GM12878 (cell line): ENCODE measurements around the gene OFD1. TPM values are rescaled to one million over a fixed set of nuclear protein-coding genes. Genes with fewer than 3 reads are reported as not detected.
A peak's percentile ranks its signal among the peaks of the same experiment; 100 is the strongest.

Experiments used
- ATAC-seq: fragments of 200-7000 bp; cut with Tn5 transposase; 3 replicates; pipeline ENCODE4 v1.9.1; 2020; ENCODE audit warnings: mild to moderate bottlenecking, moderate library complexity
- BruUV-seq: library from RNA; stranded (reverse); fragments of 400-500 nt; replicated peaks from 2 replicates; lab custom pipeline; 2021; lab: Mats Ljungman, UMichigan
- CTCF ChIA-PET: fragments of 300-600 bp; sonication (Branson Sonifier 250); formaldehyde crosslinking; extraction: SDS; loops from one replicate; lab custom pipeline; 2021; ENCODE audit warnings: inconsistent platforms; lab: Yijun Ruan, JAX
- POLR2A ChIA-PET: fragments of 350-600 bp; formaldehyde crosslinking; extraction: SDS; loops from one replicate; lab custom pipeline; 2021; ENCODE audit warnings: inconsistent platforms; lab: Charles Lee
- RAD21 ChIA-PET: fragments of 300-600 bp; sonication (Branson Sonifier 250); formaldehyde crosslinking; loops from one replicate; lab custom pipeline; 2023; ENCODE audit warnings: antibody characterized with exemption; ENCODE audit not compliant: unreplicated experiment; lab: Charles Lee
- SMC1A ChIA-PET: fragments of 300-600 bp; sonication (Branson Sonifier 250); formaldehyde crosslinking; loops from one replicate; lab custom pipeline; 2023; ENCODE audit not compliant: unreplicated experiment, uncharacterized antibody; lab: Charles Lee
- DNase-seq: peaks from one replicate; pipeline ENCODE4 v3.0.0-alpha.2; 2011; ENCODE audit warnings: low read depth, low spot score
- FAIRE-seq: peaks from 3 replicates; lab custom pipeline; 2011; peaks lifted over from hg19 to GRCh38; lab: Jason Lieb, UNC
- H2AFZ ChIP-seq: 2 replicates; pipeline ENCODE4 v1.6.0; 2011; ENCODE audit warnings: low read depth, low read length, control low read depth; ENCODE audit not compliant: control insufficient read depth
- H3K27ac ChIP-seq: 2 replicates; pipeline ENCODE4 v1.5.1; 2011; ENCODE audit warnings: control low read depth; ENCODE audit not compliant: control insufficient read depth, insufficient read depth
- H3K27me3 ChIP-seq, 2 experiments: replicated peaks in 1 of 2; 2 replicates each; pipeline versions ENCODE4 v1.6.0 to v1.6.1; 2011; ENCODE audit warnings: low read length in 1 of 2; ENCODE audit not compliant: control insufficient read depth in 2 of 2, insufficient read depth in 2 of 2
- H3K36me3 ChIP-seq, 2 experiments: 2 replicates each; pipeline ENCODE4 v1.5.1; 2011; ENCODE audit warnings: low read length in 1 of 2; ENCODE audit not compliant: control insufficient read depth in 2 of 2, insufficient read depth in 2 of 2
- H3K4me1 ChIP-seq: 2 replicates; pipeline ENCODE4 v1.6.1; 2011; ENCODE audit warnings: mild to moderate bottlenecking, low read length, moderate library complexity, mixed read lengths; ENCODE audit not compliant: control insufficient read depth, insufficient read depth
- H3K4me2 ChIP-seq: 2 replicates; pipeline ENCODE4 v1.6.0; 2011; ENCODE audit warnings: control low read depth; ENCODE audit not compliant: control insufficient read depth, insufficient read depth
- H3K4me3 ChIP-seq: fragments of 200-600 bp; sonication (generic); 2 replicates; pipeline ENCODE4 v1.5.1; 2016
- H3K79me2 ChIP-seq: 2 replicates; pipeline ENCODE4 v1.6.0; 2011; ENCODE audit warnings: low read length; ENCODE audit not compliant: control insufficient read depth, insufficient read depth
- H3K9ac ChIP-seq: 2 replicates; pipeline ENCODE4 v1.8.0; 2011; ENCODE audit warnings: low read length, control low read depth, mixed read lengths; ENCODE audit not compliant: control insufficient read depth, insufficient read depth
- H3K9me3 ChIP-seq: replicated peaks from 3 replicates; pipeline ENCODE4 v1.5.1; 2011; ENCODE audit warnings: mild to moderate bottlenecking, low read length; ENCODE audit not compliant: control insufficient read depth, insufficient read depth
- H4K20me1 ChIP-seq: 2 replicates; pipeline ENCODE4 v1.6.0; 2011; ENCODE audit not compliant: control insufficient read depth, insufficient read depth
- CHD4 ChIP-seq: fragments of 200-600 bp; sonication (generic); IDR thresholded peaks from 2 replicates; pipeline ENCODE4 v1.6.1; 2016; ENCODE audit warnings: mild to moderate bottlenecking
- DPF2 ChIP-seq: fragments of 450-650 bp; IDR thresholded peaks from 2 replicates; pipeline ENCODE4 v1.6.1; 2017; ENCODE audit warnings: mild to moderate bottlenecking
- EP300 ChIP-seq, 2 experiments: fragments of 150-350 bp in 1 of 2; IDR thresholded peaks; 2 replicates each; pipeline ENCODE4 v1.6.1; 2011 to 2012; ENCODE audit warnings: low read depth in 2 of 2, low read length in 2 of 2, borderline replicate concordance in 1 of 2, improper control_type of control experiment in 1 of 2, inconsistent platforms in 1 of 2; ENCODE audit not compliant: control insufficient read depth in 1 of 2
- IKZF2 ChIP-seq, 2 experiments: fragments of 450-650 bp; IDR thresholded peaks; 2 replicates each; pipeline ENCODE4 v1.6.1; 2017; ENCODE audit warnings: mild to moderate bottlenecking in 2 of 2, moderate library complexity in 2 of 2
- MEF2B ChIP-seq: fragments of 450-650 bp; IDR thresholded peaks from 2 replicates; pipeline ENCODE4 v1.6.1; 2018; ENCODE audit warnings: mild to moderate bottlenecking, moderate library complexity; ENCODE audit not compliant: partially characterized antibody, poor library complexity, severe bottlenecking
- MLLT1 ChIP-seq: fragments of 450-650 bp; IDR thresholded peaks from 2 replicates; pipeline ENCODE4 v1.6.1; 2016; ENCODE audit warnings: mild to moderate bottlenecking
- POLR2AphosphoS2 ChIP-seq: IDR thresholded peaks from 2 replicates; pipeline ENCODE4 v1.6.1; 2011; ENCODE audit warnings: low read depth, mild to moderate bottlenecking, low read length, improper control_type of control experiment, moderate library complexity
- POLR2AphosphoS5 ChIP-seq: IDR thresholded peaks from 2 replicates; pipeline ENCODE4 v1.6.1; 2011; ENCODE audit warnings: mild to moderate bottlenecking, low read length, inconsistent platforms
- WGBS: methylation state at CpG from one replicate; pipeline ENCODE4 v1.1.6; 2016; ENCODE audit warnings: low lambda C conversion rate; ENCODE audit not compliant: insufficient replicate concordance, insufficient coverage; ENCODE audit errors: missing lambda C conversion rate; 5-methylcytosine and 5-hydroxymethylcytosine counted together
- in situ Hi-C: fragments of 300-500 bp; cut with MboI; formaldehyde crosslinking; loops from 9 replicates; pipeline ENCODE4 v1.14.3; 2018; ENCODE audit warnings: mixed read lengths
- intact Hi-C: fragments of 100-400 bp; cut with micrococcal nuclease; formaldehyde crosslinking; loops from one replicate; pipeline ENCODE4 v1.14.2; 2022; ENCODE audit not compliant: unreplicated experiment
- polyA plus RNA-seq, 11 experiments: library from polyadenylated mRNA; depleted of rRNA in 4 of 11; unstranded in 6 of 11; stranded (reverse) in 5 of 11; fragments of >200 nt; fragmentation: Nextera tagmentation in 4 of 11; fragmentation: Illumina TruSeq in 1 of 11; extraction: Ambion mirVana in 4 of 11; extraction: Trizol in 1 of 11; gene quantifications; 1 replicate in 1 of 11; 2 replicates in 10 of 11; pipeline versions ENCODE4 v1.2.1 to v1.2.3, GENCODE V29; 2011 to 2016; ENCODE audit warnings: inconsistent platforms in 2 of 11, missing spikeins in 2 of 11, low read depth in 1 of 11
- total RNA-seq, 4 experiments: library from RNA; depleted of rRNA in 3 of 4; stranded (reverse); fragments of >200 nt in 3 of 4; fragmentation: Illumina TruSeq in 1 of 4; extraction: Trizol in 1 of 4; gene quantifications; 2 replicates each; pipeline versions ENCODE4 v1.2.1 to v1.2.3, GENCODE V29; 2013 to 2021

The OFD1 gene
- total and polyA plus RNA-seq, 10 of the 15 experiments (the other 5 are each of a cell fraction or from before 2014, with no cell fraction given): 22.4 to 77.2 (median 34.1) TPM

- DNase-seq (no peak), ATAC-seq (no peak), FAIRE-seq (no peak)
- peak overlapping the region; percentile 66 for H3K4me3 ChIP-seq
- ChIA-PET CTCF (interaction anchor here (1.3 to 10.2 kb wide), 5 partner anchors 23 to 63 kb away, joined by 3 to 89 read pairs (median 10); partner anchors contain the start of genes OFD1 and TRAPPC2), SMC1A (interaction anchor here (1.0 to 13.8 kb wide), 8 partner anchors 16 to 65 kb away, joined by 3 to 198 read pairs (median 60); partner anchors contain the start of genes OFD1 and TRAPPC2), RAD21 (interaction anchor here (1.4 to 11.4 kb wide), 10 partner anchors 22 to 606 kb away, joined by 3 to 201 read pairs (median 23); partner anchors contain the start of genes OFD1, TCEANC and TRAPPC2), POLR2A (interaction anchor here (0.8 to 10.2 kb wide), 6 partner anchors 22 to 69 kb away, joined by 3 to 130 read pairs (median 6); partner anchors contain the start of genes OFD1 and TRAPPC2)
- peaks cover 89% of the 10 kb centered on the region for H3K79me2 ChIP-seq
- no peaks in the 10 kb centered on the region; the same call in 2 of the 3 replicates for H3K9me3 ChIP-seq
- peak overlapping the region; percentile 67 for H3K9ac ChIP-seq
- H3K27me3 ChIP-seq: no peaks in the 10 kb centered on the region
- no peak overlapping the region for H2AFZ ChIP-seq
- 0 out of 2 replicates have a peak, but pooled peaks cover 2% of the 10 kb centered on the region for H4K20me1 ChIP-seq
- peak overlapping the region; percentile 78 for H3K4me2 ChIP-seq
- TF ChIP-seq POLR2AphosphoS5 (no peak), POLR2AphosphoS2 (0 out of 2 replicates have a peak, but pooled peaks have one; percentile 43)
- no peaks in the 10 kb centered on the region; a peak in 1 of 4 replicates for H3K36me3 ChIP-seq
- 30% methylated on average over 5 of the region's 5 CpGs for WGBS
- peak overlapping the region; percentile 69 for H3K27ac ChIP-seq
- no TSS peak for BruUV-seq
- H3K4me1 ChIP-seq: peaks cover 24% of the 10 kb centered on the region
- in situ Hi-C loops (no loop called here), intact Hi-C loops (loop anchor here (1.0 to 10.0 kb wide), 2 partner anchors 34 to 738 kb away; no protein-coding TSS in a partner anchor)
Measured at GRCh38 chrX:13692771-13693231, 41.7 kb upstream of the OFD1 start.

GRCh38 chrX:13693341-13693961 is 41.1 kb upstream of the OFD1 start:
- Histone ChIP-seq H2AFZ (no peak overlapping the region), H3K4me3 (peak overlapping the region; percentile 66), H3K9me3 (no peaks in the 10 kb centered on the region; the same call in 2 of the 3 replicates), H3K27me3 (no peaks in the 10 kb centered on the region), H3K4me1 (peaks cover 27% of the 10 kb centered on the region), H3K27ac (peak overlapping the region; percentile 69), H3K36me3 (no peaks in the 10 kb centered on the region; a peak in 1 of 4 replicates), H3K79me2 (peaks cover 95% of the 10 kb centered on the region), H3K9ac (peak overlapping the region; percentile 67), H4K20me1 (0 out of 2 replicates have a peak, but pooled peaks cover 2% of the 10 kb centered on the region), H3K4me2 (peak overlapping the region; percentile 78)
- ATAC-seq: peak; percentile 14
- ChIA-PET SMC1A (interaction anchor here (0.6 to 13.8 kb wide), 10 partner anchors 8 to 65 kb away, joined by 3 to 198 read pairs (median 6); partner anchors contain the start of genes OFD1 and TRAPPC2), RAD21 (interaction anchor here (0.7 to 11.4 kb wide), 12 partner anchors 8 to 606 kb away, joined by 3 to 201 read pairs (median 6); partner anchors contain the start of genes GEMIN8, OFD1, TCEANC and TRAPPC2), POLR2A (interaction anchor here (0.8 to 10.2 kb wide), 6 partner anchors 23 to 62 kb away, joined by 3 to 130 read pairs (median 7); partner anchors contain the start of genes OFD1 and TRAPPC2), CTCF (interaction anchor here (1.3 to 10.2 kb wide), 8 partner anchors 8 to 747 kb away, joined by 3 to 89 read pairs (median 6); partner anchors contain the start of genes OFD1 and TRAPPC2)
- in situ Hi-C loops (no loop called here), intact Hi-C loops (loop anchor here (1.0 to 10.0 kb wide), 2 partner anchors 35 to 739 kb away; no protein-coding TSS in a partner anchor)
- no TSS peak for BruUV-seq
- peak; percentile 23 for FAIRE-seq
- no peak for DNase-seq
- WGBS: 20% methylated on average over 7 of the region's 7 CpGs
- TF ChIP-seq DPF2 (0 out of 2 replicates have a peak, but pooled peaks have one; percentile 24), MEF2B (no peak), CHD4 (no peak), IKZF2 (IDR thresholded peaks at IDR 0.05) (peak; percentile 73 to 80), MLLT1 (no peak), EP300 (IDR thresholded peaks at IDR 0.05; ENCODE audit: borderline replicate concordance in 1 of 2, control insufficient read depth in 1 of 2, low read depth in 2 of 2, low read length in 2 of 2) (0 out of 4 replicates have a peak, but pooled peaks of 1 of the 2 experiments have one; percentile 25)
